Measurements from ENCODE around the gene VTN. TPM values are rescaled to one million over a fixed set of nuclear protein-coding genes. Genes with fewer than 3 reads are reported as not detected.
"Not testable (repeated sequence)": the region's sequence is repeated elsewhere in the genome, so short reads cannot be mapped to it uniquely, and the experiment has no call there.

Gene VTN
- total RNA-seq, 1 donor from 2014 or later, result under 0.01 TPM

GRCh38 chr17:28342313-28342712 lies 27.8 kb downstream of the VTN start:
- DNase-seq (ENCODE audit: low read depth in 2 of 2), result no peak

DNA sequence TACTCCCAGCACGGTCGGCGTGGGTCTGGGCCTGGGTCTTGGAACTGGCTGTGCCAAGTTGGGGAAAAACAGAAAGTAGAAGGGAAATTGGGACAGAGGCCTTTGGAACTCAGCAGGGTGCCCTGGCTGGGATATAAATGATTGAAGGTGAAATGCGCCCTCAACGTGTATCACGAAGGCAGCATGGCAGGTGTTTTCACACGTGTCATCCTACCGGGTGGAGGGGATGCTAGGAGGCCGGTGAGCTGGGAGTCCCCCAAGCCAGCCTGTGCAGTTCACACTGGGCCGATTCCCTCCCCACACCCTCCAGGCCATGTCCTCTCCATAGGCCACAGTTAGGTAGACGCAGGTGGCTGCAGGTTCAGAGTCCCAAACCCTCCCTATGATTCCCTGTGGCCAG lies 28.6 kb downstream of the VTN start:
- DNase-seq (ENCODE audit: low read depth in 2 of 2), result no peak

DNA sequence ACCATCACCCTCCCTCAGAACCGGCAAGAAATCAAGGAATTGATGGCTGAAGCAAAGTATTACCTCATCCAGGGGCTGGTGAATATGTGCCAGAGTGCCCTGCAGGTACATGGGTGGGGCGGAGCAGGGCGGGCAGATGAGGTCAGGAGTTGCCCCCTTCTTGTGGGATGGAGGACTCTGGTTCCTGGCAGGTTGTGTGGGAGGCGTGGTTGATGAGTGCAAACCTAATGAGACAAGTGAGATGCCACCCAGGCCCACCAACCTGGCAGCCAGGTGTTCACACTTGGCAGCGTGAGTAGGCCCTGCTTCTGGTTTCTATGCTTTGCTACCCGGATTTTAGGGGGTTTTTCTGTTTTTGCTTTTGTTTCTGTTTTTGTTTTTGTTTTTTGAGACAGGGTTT lies 29.7 kb downstream of the VTN start:
- no peak for DNase-seq (ENCODE audit: low read depth in 2 of 2)

GRCh38 chr17:28339431-28339830 lies 30.7 kb downstream of the VTN start:
- no peak for DNase-seq (ENCODE audit: low read depth in 2 of 2)

GRCh38 chr17:28338769-28339212 lies 31.3 kb downstream of the VTN start:
- not testable (repeated sequence) for DNase-seq (ENCODE audit: low read depth in 2 of 2)

DNA sequence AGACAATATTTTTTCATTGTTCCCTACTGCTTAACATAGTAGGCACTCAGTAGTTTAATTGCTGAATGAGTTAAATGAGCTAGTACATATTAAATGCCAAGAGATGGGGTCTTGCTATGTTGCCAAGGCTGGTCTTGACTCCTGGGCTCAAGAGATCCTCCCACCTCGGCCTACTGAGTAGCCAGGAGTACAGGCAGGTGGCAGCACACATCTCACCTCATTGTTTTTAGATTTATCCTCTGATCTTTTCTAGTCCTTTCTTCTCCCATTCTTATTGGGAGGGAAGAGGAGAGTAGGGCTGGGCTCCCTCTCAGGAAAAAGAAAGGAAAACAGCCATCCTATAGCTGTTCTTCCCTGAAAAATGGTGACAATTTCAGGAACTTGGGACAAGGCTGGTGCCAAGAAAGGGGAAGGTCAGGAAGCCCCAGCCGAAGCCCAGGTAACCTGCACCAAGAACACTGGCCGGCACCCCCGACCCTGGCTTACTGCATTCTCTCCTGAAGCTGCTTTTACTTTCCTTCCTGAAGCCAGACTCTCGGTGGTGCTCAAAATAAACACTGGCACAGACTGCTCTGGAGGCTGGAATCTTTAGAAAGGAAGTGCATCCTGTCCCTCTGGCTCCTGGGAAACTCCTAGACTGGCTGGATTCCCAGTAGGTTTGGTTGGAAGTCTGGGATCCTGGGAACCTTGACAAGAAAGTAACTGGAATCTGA lies 31.9 kb downstream of the VTN start:
- peak; percentile 61 to 91 for DNase-seq (ENCODE audit: low read depth in 2 of 2)

DNA sequence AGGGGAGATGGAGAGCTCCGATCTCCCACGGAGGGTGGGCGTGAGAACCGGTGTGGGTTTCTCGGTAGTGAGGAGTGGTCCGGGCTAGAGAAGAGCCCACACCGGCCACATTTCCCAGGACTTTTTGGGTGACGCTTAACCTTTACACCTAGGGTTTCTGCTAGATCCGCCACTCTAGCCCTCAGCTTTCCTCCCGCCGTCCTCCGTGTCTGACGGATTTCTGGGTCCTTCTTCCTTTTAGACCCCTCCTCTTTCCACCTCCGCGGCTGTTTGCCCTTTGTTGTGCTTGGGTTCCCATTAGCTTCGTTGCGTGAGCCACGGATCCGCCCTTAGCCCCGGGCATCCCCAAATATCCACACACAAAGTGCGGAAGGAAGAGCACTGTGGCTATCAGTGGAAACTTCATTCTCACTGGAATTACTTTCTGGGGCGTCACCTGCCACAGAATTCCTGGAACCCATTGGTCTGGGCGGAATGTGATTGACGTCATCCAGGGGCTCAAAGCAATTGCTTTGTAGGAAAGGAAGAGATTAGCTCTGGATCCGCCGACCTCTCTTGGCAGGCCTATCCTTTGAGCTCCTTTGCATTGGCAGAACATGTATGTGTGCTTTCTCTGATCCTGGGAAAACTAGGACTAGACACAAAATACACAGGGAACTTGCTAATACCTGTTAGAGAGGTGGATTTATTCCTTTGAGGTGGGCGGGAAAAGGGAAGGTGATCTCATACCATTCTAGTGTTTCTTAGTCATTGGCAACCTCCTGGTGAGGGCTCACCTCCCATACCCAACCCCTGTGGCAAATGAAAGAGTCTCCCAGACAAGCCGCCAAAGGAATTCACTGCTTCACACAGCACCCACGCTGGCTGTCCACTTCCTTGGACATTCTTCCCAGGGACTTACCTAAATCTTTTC lies 33.9 kb downstream of the VTN start:
- peak; percentile 92 to 99 for DNase-seq (ENCODE audit: low read depth in 2 of 2)

GRCh38 chr17:28335201-28335958 lies 34.7 kb downstream of the VTN start, which contains the start of the genes IFT20 and TNFAIP1:
TSS of gene IFT20 (minus strand) at chr17:28335472. CDS start at chr17:28331985, 3,487 bp downstream.
TSS of gene TNFAIP1 (plus strand) at chr17:28335761. CDS start at chr17:28339522, 3,761 bp downstream.
- DNase-seq (ENCODE audit: low read depth in 2 of 2), result peak; percentile 100

GRCh38 chr17:28334666-28335200 lies 35.4 kb downstream of the VTN start:
- no peak for DNase-seq (ENCODE audit: low read depth in 2 of 2)

DNA sequence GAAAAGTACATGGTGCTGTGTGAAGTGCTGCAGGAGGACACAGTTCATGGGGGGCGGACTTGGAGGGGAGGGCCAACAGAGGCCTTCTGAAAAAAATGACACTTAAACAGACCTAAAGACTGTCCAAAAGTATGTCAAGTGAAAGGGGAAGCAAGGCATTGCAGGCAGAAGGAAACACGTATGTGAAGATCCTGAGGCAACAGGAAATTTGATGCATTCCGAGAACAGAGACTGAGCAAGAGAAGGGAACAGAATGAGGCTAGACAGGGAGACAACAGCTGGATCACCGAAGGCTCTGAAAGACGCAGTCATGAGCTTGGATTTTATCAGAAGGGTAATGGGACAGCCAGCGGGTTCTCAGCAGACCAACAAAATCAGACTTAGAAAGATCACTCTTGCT lies 35.9 kb downstream of the VTN start:
- DNase-seq (ENCODE audit: low read depth in 2 of 2), result peak in 1 of 2 donors; percentile 54

DNA sequence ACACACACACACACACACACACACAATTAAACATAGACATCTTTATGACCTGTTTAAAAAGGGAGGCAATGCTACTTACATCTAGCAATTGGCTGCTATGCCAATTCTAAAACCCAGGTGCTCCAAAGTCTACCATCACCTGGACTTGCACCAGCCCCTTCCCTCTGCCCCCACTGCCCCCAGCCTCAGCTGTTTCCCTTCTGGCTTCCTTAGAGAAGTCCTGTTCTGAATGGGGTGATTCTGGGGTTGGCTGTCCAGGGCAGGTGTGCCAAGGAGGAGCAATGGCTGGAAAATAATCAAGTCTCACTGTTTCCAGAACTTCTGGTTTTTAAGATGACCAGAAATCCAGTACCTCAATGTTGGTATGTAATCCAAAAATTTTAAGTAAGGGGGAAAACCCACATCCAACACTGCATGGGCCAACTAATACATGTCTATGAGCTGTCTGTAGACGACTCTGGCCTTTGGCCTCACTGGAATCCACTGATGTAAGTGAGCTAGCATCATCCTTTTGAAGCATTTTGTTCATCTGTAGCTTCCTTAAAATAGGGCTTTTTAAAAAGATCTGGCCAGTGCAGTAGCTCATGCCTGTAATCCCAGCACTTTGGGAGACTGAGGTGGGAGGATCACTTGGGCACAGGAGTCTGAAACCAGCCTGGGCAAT lies 36.9 kb downstream of the VTN start:
- no peak for DNase-seq (ENCODE audit: low read depth in 2 of 2)

GRCh38 chr17:28331891-28332420 lies 38.2 kb downstream of the VTN start:
- no peak for DNase-seq (ENCODE audit: low read depth in 2 of 2)

DNA sequence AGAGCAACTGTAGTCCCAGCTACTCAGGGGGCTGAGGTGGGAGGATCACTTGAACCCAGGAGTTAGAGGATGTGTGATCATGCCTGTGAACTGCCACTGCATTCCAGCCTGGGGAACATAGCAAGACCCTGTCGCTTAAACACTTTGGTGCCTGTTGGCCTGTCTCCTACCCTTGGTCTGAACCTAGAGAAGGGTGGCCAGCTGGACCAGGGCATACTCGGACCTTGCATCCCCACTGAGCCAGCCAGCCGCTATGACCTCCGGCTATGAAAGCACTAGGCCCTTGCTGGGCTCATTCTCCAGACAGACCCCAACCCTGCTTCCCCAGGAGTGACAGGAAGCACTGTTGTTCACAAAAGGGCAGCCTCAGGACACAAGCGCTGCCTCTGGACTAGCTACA lies 39.4 kb downstream of the VTN start:
- no peak for DNase-seq (ENCODE audit: low read depth in 2 of 2)

DNA sequence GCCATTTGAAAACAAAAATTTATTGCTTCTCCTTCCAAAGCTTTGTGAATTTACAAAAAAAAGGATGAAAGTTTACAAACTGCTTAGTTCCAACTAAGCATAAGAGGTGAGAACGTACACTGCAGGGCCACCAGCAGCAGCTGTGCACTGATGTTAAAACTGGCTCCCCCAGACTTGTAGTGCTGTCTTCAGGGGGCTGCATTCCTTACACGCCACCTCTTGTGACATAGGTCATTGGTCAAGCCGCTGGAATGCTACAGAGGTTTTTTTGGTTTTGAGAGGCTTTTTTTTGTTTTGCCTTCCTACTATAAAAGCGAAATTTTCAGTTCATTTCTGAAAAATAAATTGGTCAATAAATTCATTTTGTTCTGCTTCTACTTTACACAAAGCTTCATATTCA lies 41.8 kb downstream of the VTN start:
- no peak for DNase-seq (ENCODE audit: low read depth in 2 of 2)

GRCh38 chr17:28327709-28328108 lies 42.4 kb downstream of the VTN start:
- no peak for DNase-seq (ENCODE audit: low read depth in 2 of 2)

DNA sequence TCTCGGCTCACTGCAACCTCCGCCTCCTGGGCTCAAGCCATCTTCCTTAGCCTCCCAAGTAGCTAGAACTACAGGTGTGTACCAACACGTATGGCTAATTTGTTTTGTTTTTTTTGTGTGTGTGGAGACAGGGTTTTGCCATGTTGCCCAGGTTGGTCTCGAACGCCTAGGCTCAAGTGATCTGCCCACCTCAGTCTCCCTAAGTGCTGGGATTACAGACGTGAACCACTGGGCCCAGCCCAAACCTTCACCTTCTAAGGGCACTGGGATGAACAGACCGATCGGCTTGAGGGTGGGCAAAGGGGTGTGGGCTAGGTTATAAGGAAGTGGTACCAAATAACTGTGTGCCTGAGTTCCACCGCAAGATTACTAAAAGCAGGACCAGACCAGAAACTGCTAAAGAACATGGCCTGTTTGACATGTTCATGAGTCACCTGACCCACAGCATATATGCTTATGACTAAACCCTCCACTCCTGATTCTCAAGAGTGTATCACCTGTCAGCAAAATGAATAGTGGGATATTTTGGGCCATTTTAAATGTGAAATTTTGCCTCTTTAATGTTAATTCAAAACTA lies 43.0 kb downstream of the VTN start:
- no peak for DNase-seq (ENCODE audit: low read depth in 2 of 2)

DNA sequence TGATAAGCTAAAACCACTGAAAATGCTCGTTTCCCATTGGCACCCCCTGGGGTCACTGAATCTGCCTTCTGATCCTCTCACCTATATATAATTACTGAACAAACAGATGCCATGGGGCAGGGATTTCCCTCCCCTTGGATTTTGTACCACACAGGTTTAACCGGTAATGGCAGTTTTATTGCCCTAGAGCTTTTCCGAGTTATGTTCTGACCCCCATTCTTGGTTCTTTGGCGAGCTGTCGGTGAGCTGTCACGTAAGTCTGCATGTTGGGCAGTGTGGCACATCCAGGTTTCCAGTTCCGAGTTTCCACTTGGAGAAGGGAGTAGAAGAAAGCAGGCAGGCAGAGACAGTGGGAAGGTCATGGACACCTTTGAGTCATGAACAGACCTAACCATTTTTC lies 44.0 kb downstream of the VTN start:
- DNase-seq (ENCODE audit: low read depth in 2 of 2), result no peak

- no peak for DNase-seq (ENCODE audit: low read depth in 2 of 2)
Measured at GRCh38 chr17:28325211-28325610, 44.9 kb downstream of the VTN start.

GRCh38 chr17:28324781-28325180 lies 45.3 kb downstream of the VTN start:
- DNase-seq (ENCODE audit: low read depth in 2 of 2), result no peak

DNA sequence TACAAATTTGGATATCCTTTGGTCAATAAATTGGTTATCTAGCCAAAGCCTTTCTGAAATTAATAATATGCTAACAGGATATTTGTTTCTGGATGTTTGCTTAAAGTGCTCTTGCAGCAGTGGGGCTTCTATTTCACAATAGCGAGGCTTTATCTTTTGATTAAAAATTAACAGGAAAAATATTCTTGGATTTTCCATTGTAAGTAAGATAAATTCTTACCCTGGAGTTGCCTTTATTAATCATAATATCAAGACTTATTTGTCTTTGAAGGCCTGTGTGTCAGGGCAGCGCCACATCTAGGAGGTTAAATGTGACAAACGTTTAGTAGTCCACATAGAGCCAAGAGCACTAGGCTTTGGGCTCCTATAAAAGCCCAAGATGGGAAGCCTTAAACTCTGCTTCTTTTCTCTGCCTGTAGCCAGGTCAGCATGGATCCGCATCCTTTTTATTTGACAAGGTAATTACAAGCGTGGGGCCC lies 45.8 kb downstream of the VTN start:
- DNase-seq (ENCODE audit: low read depth in 2 of 2), result no peak
